DND-41 (cell line): ENCODE measurements around the gene SLC37A3.
A peak's percentile ranks its signal among the peaks of the same experiment; 100 is the strongest.

Experiments used
- ATAC-seq: fragments of 200-7000 bp; cut with Tn5 transposase; 3 replicates; pipeline ENCODE4 v1.9.1; 2021; ENCODE audit warnings: low read depth; ENCODE audit not compliant: insufficient read depth
- DNase-seq: peaks from one replicate; pipeline ENCODE4 v3.0.0-alpha.2; 2020
- H2AFZ ChIP-seq: 2 replicates; pipeline ENCODE4 v1.6.0; 2012; ENCODE audit warnings: low read depth, low read length
- H3K27ac ChIP-seq: 2 replicates; pipeline ENCODE4 v1.5.1; 2012; ENCODE audit warnings: low read length, inconsistent platforms
- H3K27me3 ChIP-seq: fragments of 200-600 bp; sonication (generic); 2 replicates; pipeline ENCODE4 v1.6.0; 2012; ENCODE audit warnings: low read length, mild to moderate bottlenecking, inconsistent platforms; ENCODE audit not compliant: insufficient read depth, poor library complexity
- H3K36me3 ChIP-seq: 2 replicates; pipeline ENCODE4 v1.5.1; 2012; ENCODE audit warnings: low read length, inconsistent platforms; ENCODE audit not compliant: insufficient read depth
- H3K4me1 ChIP-seq: 2 replicates; pipeline ENCODE4 v1.5.1; 2012; ENCODE audit warnings: mild to moderate bottlenecking, low read length; ENCODE audit not compliant: insufficient read depth
- H3K4me2 ChIP-seq: 2 replicates; pipeline ENCODE4 v1.6.0; 2012; ENCODE audit warnings: mild to moderate bottlenecking, moderate library complexity, low read length, inconsistent platforms; ENCODE audit not compliant: insufficient read depth
- H3K4me3 ChIP-seq, 2 experiments: fragments of 200-600 bp in 1 of 2; shearing (Covaris generic) in 1 of 2; 2 replicates each; pipeline ENCODE4 v1.5.1; 2012 to 2016; ENCODE audit warnings: inconsistent platforms in 2 of 2, low read length in 2 of 2, mild to moderate bottlenecking in 2 of 2, low read depth in 1 of 2, moderate library complexity in 1 of 2
- H3K79me2 ChIP-seq: 2 replicates; pipeline ENCODE4 v1.6.0; 2012; ENCODE audit warnings: low read length, inconsistent platforms; ENCODE audit not compliant: insufficient read depth
- H3K9ac ChIP-seq: 2 replicates; pipeline ENCODE4 v1.6.0; 2012; ENCODE audit warnings: low read depth, mild to moderate bottlenecking, inconsistent platforms, low read length, moderate library complexity
- H3K9me3 ChIP-seq: 2 replicates; pipeline ENCODE4 v1.5.1; 2012; ENCODE audit warnings: low read length, moderate library complexity, mild to moderate bottlenecking, inconsistent platforms; ENCODE audit not compliant: insufficient read depth, severe bottlenecking
- H4K20me1 ChIP-seq: 2 replicates; pipeline ENCODE4 v1.6.0; 2012; ENCODE audit warnings: low read length; ENCODE audit not compliant: insufficient read depth
- CTCF ChIP-seq: IDR thresholded peaks from 2 replicates; pipeline ENCODE4 v1.5.1; 2012; ENCODE audit warnings: borderline replicate concordance, low read length, moderate library complexity, mild to moderate bottlenecking; ENCODE audit not compliant: poor library complexity, severe bottlenecking; ENCODE audit errors: extremely low read depth
- EZH2 ChIP-seq: IDR thresholded peaks from 3 replicates; pipeline ENCODE4 v1.6.1; 2012; ENCODE audit warnings: borderline replicate concordance, low read depth, mild to moderate bottlenecking, moderate library complexity, low read length, inconsistent platforms; ENCODE audit not compliant: severe bottlenecking

SLC37A3 gene

DNA sequence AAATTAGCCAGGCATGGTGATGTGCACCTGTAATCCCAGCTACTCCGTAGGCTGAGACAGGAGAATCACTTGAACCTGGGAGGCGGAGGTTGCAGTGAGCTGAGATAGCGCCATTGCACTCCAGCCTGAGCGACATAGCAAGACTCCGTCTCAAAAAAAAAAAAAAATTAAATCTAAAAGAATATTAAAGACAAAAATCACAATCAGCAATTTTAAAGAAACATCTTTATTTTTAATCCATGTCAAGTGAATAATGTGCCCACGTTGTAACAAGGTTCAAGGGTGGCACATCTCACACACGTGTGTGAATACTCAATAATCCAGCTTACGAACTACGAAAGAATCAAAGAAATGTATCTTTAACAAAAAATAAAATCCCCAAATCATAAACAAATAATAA lies 23.0 kb downstream of the SLC37A3 start:
- TF ChIP-seq CTCF, result no peak
- TF ChIP-seq EZH2, result no peak
- Histone ChIP-seq H3K4me3 (peak overlapping the region in 1 of 2 experiments; percentile 49; a peak in 2 of 4 replicates), H3K27me3 (no peaks in the 10 kb centered on the region), H4K20me1 (no peaks in the 10 kb centered on the region), H2AFZ (peak overlapping the region; percentile 67; the same call in 1 of the 2 replicates), H3K36me3 (peaks cover 22% of the 10 kb centered on the region), H3K27ac (peak overlapping the region; percentile 87), H3K9ac (peak overlapping the region; percentile 47), H3K4me1 (peaks cover 36% of the 10 kb centered on the region), H3K79me2 (0 out of 2 replicates have a peak, but pooled peaks cover 2% of the 10 kb centered on the region), H3K4me2 (peak overlapping the region; percentile 72), H3K9me3 (no peaks in the 10 kb centered on the region)
- DNase-seq (no peak), ATAC-seq (no peak)

GRCh38 chr7:140369294-140369693 lies 29.0 kb downstream of the SLC37A3 start:
- TF ChIP-seq EZH2, result no peak
- no peak for TF ChIP-seq CTCF
- no peaks in the 10 kb centered on the region for H3K27me3 ChIP-seq
- H3K4me1 ChIP-seq, result no peaks in the 10 kb centered on the region
- no peak overlapping the region for H3K4me3 ChIP-seq
- H3K9me3 ChIP-seq, result no peaks in the 10 kb centered on the region
- H3K36me3 ChIP-seq, result peaks cover 32% of the 10 kb centered on the region
- no peak overlapping the region for H3K4me2 ChIP-seq
- no peaks in the 10 kb centered on the region for H4K20me1 ChIP-seq
- no peak overlapping the region for H3K9ac ChIP-seq
- no peak for DNase-seq
- H3K79me2 ChIP-seq, result 0 out of 2 replicates have a peak, but pooled peaks cover 2% of the 10 kb centered on the region
- ATAC-seq, result no peak
- H3K27ac ChIP-seq, result no peak overlapping the region
- H2AFZ ChIP-seq, result no peak overlapping the region

GRCh38 chr7:140367528-140367927 lies 30.8 kb downstream of the SLC37A3 start:
- DNase-seq, result no peak
- no peak overlapping the region for H3K4me2 ChIP-seq
- H3K9ac ChIP-seq, result no peak overlapping the region
- ATAC-seq, result no peak
- H4K20me1 ChIP-seq, result no peaks in the 10 kb centered on the region
- no peak overlapping the region for H3K4me3 ChIP-seq
- H3K79me2 ChIP-seq, result no peaks in the 10 kb centered on the region
- H3K27me3 ChIP-seq, result no peaks in the 10 kb centered on the region
- H3K27ac ChIP-seq, result no peak overlapping the region
- H2AFZ ChIP-seq, result no peak overlapping the region
- TF ChIP-seq CTCF, result no peak
- TF ChIP-seq EZH2, result no peak
- H3K9me3 ChIP-seq, result no peaks in the 10 kb centered on the region
- H3K4me1 ChIP-seq, result no peaks in the 10 kb centered on the region
- H3K36me3 ChIP-seq, result peaks cover 39% of the 10 kb centered on the region

DNA sequence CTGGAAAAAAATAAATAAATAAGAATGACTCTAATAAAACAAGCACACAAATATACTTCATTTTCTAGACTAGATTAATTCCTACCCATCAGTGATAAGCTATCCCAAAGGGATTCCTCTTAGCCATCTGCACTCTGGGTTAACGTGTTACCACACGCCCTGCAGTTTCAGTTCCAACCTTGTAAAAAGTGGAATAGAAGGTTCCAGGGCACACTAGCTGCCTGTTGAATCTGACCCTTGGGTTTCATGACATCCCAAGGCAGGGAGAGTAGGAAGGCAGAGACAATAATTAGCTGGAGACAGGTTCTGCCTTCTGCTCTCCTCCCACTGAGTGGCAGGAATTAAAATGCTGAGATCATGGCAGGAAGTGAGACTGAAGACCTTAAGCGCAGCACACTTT lies 33.5 kb downstream of the SLC37A3 start:
- Histone ChIP-seq H3K79me2 (no peaks in the 10 kb centered on the region), H3K4me2 (no peak overlapping the region), H3K27ac (no peak overlapping the region), H4K20me1 (no peaks in the 10 kb centered on the region), H3K4me3 (no peak overlapping the region), H3K27me3 (no peaks in the 10 kb centered on the region), H3K9me3 (no peaks in the 10 kb centered on the region), H3K36me3 (peaks cover 39% of the 10 kb centered on the region), H3K4me1 (no peaks in the 10 kb centered on the region), H2AFZ (no peak overlapping the region), H3K9ac (no peak overlapping the region)
- TF ChIP-seq CTCF (no peak), EZH2 (no peak)
- ATAC-seq, result no peak
- DNase-seq, result no peak
